CD4-positive, alpha-beta T cell treated with Interleukin-21 for 1 hour (primary cell): ENCODE results near the gene INTS1.

Source experiments
- DNase-seq: peaks from one replicate; pipeline ENCODE4 v3.0.0-alpha.2; 2020

INTS1 gene

GRCh38 chr7:1484569-1484968 lies 19.6 kb downstream of the INTS1 start:
- DNase-seq, result no peak

DNA sequence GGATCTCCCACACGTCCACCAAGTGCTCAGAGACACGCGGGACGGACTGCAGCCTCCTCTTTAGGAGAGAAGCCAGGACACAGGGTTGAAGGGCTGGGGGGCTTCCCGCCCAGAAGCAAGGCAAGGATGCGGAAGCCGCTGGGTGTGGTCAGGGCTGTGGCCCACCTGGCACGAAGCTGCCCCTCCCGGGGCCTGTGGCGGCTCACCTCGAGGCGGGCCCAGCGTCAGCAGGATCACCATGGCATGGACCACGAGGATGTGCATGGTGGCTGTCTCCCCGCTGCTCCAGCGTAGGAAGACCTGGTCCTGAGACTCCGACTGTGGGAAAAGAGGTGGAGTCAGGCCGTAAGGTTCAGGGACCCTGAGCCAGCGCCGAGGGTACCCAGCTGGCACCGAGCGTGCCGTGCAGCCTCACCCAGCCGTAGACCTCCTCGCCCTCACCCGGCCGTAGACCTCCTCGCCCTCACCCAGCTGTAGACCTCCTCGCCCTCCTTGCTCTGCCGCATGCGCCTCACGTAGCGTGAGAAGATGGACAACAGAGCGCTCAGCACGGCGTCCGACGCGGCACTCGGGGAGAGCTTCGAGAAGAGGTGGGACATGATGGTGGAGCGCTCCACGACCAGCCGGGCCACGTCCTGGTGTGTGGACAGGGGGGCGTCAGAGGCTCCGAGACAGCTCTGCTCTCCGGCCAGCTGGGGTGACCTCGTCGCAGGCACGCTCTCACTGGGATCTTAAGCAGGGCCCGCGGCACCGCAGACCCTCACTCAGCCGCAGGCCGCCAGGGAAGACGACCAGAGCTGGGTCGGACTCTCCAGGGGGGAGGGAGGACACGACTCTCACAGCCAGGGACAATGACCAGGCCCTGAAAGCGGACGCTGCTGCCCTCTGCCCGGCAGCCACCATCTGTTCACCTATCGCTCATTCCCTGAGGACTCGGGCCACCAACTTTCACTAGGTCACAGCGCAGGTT lies 20.4 kb downstream of the INTS1 start:
- DNase-seq, result no peak

GRCh38 chr7:1483079-1483478 lies 21.1 kb downstream of the INTS1 start:
- DNase-seq, result no peak

DNA sequence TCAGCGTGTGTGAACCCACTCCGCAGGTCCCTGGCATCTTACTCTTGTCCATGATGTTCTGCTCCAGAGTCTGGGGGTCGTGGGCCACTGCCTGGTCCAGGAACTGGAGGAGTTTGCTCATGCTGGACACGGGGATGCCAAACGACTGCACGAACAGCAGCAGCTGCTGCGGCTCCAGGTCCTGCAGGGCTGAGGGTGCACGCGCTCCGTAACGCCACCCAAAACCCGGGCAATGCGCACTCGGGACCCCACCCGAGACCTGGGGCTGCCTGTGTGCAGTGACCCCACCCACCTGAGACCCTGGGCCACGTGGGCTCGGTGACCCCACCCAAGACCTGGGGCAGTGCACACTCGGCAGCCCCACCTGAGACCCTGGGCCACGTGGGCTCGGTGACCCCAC lies 22.9 kb downstream of the INTS1 start:
- DNase-seq, result no peak

DNA sequence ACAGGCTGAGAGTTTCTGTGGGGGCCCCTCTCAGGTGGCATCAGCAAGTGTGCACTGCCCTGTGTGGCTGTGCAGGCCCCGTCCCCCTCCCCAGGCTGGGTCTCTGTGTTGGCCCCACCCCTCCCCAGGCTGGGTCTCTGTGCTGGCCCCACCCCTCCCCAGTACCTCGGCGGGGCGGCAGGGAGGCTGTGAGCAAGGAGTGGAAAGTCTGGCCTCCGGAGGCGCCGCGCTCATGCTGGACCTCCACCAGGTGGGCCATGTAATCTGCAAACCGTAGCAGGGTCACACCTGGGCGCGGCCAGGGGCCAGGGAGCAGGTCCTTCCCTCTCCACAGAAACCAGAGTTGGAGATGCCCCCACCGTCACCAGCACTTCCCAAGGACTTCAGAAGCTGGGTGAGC lies 23.5 kb downstream of the INTS1 start:
- DNase-seq, result no peak

DNA sequence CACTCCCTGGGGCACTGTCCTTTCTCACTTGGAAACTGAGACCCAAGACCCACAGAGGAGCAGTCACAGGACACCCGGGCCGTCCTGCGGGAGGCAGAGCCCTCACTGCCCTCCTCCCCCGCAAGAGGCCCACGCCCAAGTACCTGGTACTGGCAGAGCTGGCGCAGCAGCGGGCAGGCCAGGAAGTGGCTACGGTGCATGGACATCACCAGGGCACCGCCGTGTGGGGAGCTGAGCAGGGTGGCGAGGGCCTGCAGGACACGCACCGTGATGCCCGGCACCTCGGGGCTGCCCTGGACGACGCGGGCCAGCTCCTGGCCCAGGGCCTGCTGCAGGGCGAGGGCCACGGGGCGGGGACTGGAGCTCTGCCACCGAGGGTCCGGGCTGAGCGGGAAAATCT lies 24.9 kb downstream of the INTS1 start:
- DNase-seq, result no peak

DNA sequence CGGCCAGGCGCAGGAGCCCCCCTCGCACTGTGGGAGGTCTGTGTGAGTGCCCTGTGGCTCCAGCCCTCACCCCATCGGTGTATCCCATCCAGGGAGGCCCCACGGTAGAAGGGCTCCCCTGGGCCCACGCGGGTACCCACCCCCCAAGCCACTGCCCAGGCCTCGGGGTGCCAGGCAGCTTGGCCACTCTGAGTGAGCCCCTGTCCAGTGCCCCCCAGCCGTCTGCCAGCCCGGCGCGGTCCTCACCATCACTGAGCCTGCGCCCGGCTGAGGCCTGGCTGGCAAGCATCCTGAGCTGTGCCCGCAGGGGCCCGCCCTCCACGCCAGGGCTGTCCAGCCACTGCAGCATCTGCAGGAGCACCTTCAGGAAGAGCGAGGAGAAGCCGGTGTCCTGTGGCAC lies 25.7 kb downstream of the INTS1 start:
- DNase-seq, result no peak

DNA sequence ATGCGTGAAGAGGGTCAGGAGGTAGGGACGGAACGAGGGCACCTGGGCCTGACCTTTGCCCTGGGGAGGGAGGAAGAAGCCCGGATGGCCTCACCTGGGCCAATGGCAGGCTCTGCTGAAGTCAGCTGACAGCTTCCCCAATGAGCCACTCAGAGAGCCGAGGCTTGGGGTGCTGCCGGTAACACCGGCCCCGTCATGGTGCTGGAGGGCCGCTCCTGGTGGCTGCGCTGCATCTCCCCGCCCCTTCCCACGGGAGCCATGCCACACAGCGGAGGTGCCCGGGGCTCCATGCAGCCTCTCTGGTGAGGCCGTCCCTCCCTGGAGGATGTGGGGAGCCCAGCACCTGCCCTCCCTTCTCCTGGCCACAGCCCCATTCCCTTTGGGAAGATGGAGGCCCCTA lies 27.3 kb downstream of the INTS1 start:
- DNase-seq, result no peak

GRCh38 chr7:1475991-1476390 lies 28.2 kb downstream of the INTS1 start:
- no peak for DNase-seq

- DNase-seq, result no peak
Measured at GRCh38 chr7:1475393-1475792, 28.8 kb downstream of the INTS1 start.

GRCh38 chr7:1474736-1475135 lies 29.5 kb downstream of the INTS1 start:
- no peak for DNase-seq

GRCh38 chr7:1473864-1474512 lies 30.2 kb downstream of the INTS1 start:
- peak; percentile 87 for DNase-seq

- no peak for DNase-seq
Measured at GRCh38 chr7:1470901-1471300, 33.3 kb downstream of the INTS1 start.

- DNase-seq, result no peak
Measured at GRCh38 chr7:1468643-1469298, 35.4 kb downstream of the INTS1 start.

DNA sequence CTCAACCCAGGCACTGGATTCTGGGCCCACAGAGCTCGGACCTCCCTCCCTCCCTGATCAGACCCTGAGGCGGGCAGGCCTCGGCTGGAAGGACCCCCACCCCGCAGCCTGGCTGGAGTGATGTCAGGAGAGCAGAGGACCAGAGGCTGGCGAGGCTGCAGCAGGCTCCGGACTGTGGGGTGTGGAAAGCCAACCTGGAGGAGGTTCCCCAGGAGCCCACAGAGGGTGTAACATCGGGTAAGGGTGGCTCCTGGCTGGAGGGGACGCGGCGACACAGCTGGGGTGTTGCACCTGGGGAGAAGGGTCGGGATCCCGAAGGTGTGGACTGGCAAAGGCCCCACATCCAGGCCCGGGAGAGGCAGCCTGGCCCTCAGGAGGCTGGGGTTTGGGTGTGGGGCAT lies 36.0 kb downstream of the INTS1 start:
- DNase-seq, result no peak

DNA sequence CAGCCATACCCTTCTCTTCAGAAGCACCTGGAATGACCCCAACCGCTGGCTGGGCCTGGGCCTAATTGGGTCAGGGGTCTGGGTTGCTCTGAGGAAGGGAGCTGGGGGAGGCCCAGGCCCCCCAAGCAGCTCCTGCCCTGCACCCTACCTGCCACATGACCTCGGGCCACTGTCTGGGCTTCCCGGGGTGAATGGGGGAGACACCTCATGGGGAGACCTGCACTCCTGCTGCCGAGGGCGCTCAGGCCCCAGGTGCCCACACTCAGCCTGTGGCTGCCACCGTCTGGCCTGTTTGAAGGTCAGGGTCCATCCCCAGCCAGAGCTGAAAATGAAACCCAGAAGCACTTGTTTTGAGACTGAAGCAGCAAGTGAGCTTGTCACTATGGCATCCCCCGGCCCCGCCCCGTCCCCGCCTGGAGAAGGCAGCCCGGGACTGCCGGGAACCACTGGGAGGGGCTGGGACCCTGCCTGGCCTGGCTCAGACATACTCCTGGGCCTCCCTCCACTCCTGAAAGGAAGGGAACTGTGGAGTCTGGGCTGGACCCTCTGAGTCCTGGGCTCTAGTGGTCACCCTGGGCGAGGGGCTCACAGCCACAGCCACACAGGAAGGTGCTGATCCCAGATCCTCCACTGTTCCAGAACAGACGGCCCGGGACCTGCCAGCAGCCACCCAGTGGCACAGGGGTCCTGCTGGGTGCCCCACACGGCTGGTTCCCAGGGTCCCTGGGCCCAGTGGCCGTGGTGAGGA lies 37.5 kb downstream of the INTS1 start:
- DNase-seq, result no peak

DNA sequence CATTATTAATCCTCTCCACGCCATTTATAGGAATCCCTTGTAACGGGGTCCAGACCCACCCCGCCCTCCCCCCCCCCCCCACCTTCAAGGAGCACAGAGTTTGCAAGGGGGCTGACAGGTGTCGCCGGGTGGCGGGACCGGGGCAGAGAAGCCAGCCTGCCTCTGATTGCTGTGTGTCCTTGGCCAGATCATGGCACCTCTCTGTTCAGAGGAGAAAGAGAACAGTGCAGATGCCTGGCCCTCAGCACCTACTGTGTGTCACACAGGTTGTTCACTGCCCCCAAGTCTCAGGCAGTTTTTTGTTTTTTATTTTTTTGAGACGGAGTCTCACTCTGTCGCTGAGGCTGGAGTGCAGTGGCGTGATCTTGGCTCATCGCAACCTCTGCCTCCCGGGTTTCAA lies 39.5 kb downstream of the INTS1 start:
- DNase-seq, result no peak

DNA sequence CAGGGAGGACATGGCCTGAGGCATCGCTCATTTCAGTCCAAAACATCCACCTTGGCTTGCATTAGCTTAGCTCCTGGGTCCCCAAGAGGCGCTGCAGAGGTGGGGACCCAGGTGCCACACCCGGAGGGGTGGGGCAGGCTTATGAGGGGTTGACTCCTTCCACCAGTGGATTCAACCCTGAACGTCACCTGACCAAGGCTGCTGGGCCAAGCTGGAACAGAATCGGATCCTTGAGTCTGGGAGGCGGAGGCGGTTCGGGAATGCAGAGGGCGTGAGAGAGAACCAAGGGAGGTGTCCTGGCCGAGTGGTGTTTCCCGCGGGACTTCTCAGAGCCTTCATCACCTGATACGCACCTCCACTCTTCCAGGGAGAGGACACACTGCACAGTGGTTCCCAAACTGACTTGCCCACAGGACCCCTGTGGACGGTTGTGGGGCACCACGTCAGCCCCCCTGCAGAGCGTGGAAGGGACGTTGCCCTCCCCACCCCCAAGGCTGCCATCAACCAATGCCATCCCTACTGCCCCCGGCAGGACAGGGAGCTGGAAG lies 40.4 kb downstream of the INTS1 start:
- DNase-seq, result no peak

DNA sequence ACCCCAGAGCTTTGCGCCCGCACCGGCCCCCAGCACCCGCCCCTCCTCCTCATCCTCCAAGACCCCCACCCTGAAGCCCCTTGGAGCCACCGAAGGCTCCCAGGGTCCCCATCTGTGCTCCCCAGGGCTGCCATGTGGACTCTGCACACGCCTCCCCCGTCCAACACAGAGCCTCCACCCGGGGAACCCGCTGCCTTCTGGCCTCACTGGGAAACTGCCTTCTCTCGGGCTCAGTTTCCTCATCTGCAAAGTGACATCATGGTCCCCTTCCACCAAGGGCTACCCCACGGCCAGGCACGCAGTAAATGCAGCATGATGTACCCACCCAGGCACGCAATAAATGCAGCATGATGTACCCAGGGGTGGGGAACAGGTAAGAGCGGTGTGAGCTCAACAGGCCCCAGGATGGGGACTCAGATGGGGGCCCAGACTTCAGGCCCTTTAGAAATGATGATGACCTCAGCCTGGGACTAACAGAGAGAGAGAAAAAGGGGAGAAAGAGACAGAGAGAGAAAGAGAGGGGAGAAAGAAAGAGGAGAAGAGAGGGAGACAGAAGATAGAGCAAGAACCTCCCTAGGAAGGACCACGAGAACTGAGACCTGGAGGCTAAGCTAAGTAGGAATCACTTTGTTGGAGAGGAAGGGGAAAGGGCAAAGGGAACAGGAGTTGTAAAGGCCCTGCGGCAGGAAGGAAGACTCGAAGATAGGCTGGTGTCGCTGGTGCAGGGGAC lies 42.4 kb downstream of the INTS1 start:
- DNase-seq, result no peak

DNA sequence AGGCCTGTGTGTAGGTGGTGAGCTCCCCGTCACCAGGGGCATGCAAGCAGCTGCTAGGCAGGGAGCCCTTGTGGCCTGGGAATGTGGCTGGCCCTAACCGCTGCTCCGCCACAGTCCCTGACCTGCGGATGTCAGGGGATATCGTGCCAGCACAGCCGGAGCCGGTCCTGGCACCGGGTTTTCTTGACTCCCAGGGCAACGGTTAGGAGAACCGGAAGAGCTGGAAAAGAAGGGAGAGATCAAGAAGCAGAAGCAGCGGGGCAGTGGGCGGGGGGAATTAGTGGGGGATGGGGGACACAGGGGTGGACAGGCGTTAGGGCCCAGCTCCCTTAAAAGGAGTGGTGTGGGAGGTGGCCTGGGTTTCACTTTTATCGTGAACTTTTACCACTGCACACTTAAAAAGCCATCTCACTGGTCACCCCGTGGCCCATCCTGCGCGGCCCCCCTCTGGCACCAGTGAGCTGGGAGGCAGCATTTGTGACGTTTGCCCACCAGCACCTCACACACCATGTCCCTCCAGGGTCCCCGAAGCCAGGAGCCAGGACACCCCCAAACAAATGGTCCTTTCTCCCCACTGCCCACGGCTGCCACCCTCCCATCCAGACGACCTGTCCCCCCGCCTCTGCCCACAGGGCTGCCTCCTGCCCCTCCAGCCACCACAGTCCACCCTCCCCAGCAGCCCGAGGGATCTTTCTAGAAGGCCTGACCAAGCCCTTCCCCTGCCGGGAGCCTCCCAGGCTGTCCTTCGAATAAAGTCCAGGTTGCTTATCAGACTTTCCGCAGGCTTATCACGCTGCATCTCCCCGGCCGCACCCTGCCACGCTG lies 43.2 kb downstream of the INTS1 start:
- no peak for DNase-seq
